H1 (cell line): ENCODE results near the gene MRTO4. TPM values are rescaled to one million over a fixed set of nuclear protein-coding genes. Genes with fewer than 3 reads are reported as not detected.

ENCODE experiments used
- CTCF ChIA-PET: fragments of 300-600 bp; sonication (Branson Sonifier 250); formaldehyde crosslinking; loops from one replicate; lab custom pipeline; 2021; ENCODE audit not compliant: partially characterized antibody; lab: Charles Lee
- POLR2A ChIA-PET: fragments of 300-600 bp; sonication (Branson Sonifier 250); formaldehyde crosslinking; loops from one replicate; lab custom pipeline; 2021; ENCODE audit warnings: inconsistent platforms; ENCODE audit not compliant: partially characterized antibody; lab: Charles Lee
- DNase-seq, 2 experiments: peaks; one replicate each; pipeline versions ENCODE4 v3.0.0 to v3.0.0-alpha.2; 2010 to 2022; ENCODE audit warnings: low spot score in 2 of 2, low read depth in 1 of 2, mixed read lengths in 1 of 2
- FAIRE-seq: peaks from 2 replicates; lab custom pipeline; 2011; peaks lifted over from hg19 to GRCh38; lab: Jason Lieb, UNC
- H2AFZ ChIP-seq: 2 replicates; pipeline ENCODE4 v1.8.1; 2012; ENCODE audit warnings: low read length, inconsistent platforms
- H2AK5ac ChIP-seq: 2 replicates; pipeline ENCODE4 v1.6.1; 2013; ENCODE audit warnings: low read depth, low read length
- H2BK120ac ChIP-seq: replicated peaks from 2 replicates; pipeline ENCODE3; 2013; ENCODE audit warnings: low read depth, low read length, inconsistent platforms
- H2BK12ac ChIP-seq: 2 replicates; pipeline ENCODE4 v1.6.1; 2013; ENCODE audit warnings: low read depth, low read length
- H2BK15ac ChIP-seq: 2 replicates; pipeline ENCODE4 v1.6.1; 2013; ENCODE audit warnings: low read length
- H2BK20ac ChIP-seq: 2 replicates; pipeline ENCODE4 v1.6.1; 2013; ENCODE audit warnings: low read length
- H2BK5ac ChIP-seq: 2 replicates; pipeline ENCODE4 v1.6.1; 2013; ENCODE audit warnings: low read depth, low read length
- H3K14ac ChIP-seq: 2 replicates; pipeline ENCODE4 v1.6.1; 2013; ENCODE audit warnings: inconsistent platforms; ENCODE audit not compliant: insufficient read length
- H3K18ac ChIP-seq: 2 replicates; pipeline ENCODE4 v1.6.1; 2013; ENCODE audit warnings: low read length; ENCODE audit errors: extremely low read depth
- H3K23ac ChIP-seq: 2 replicates; pipeline ENCODE4 v1.6.1; 2013; ENCODE audit warnings: inconsistent platforms; ENCODE audit not compliant: insufficient read length
- H3K23me2 ChIP-seq: 2 replicates; pipeline ENCODE4 v1.6.1; 2013; ENCODE audit warnings: low read depth, low read length
- H3K27ac ChIP-seq: 2 replicates; pipeline ENCODE4 v1.6.1; 2011; ENCODE audit warnings: low read depth, low read length, inconsistent platforms
- H3K27me3 ChIP-seq, 4 experiments: replicated peaks in 1 of 4; 1 replicate in 1 of 4; 2 replicates in 3 of 4; pipeline versions ENCODE4 v1.6.1 to v1.8.1; 2011 to 2013; ENCODE audit warnings: low read length in 3 of 4, mild to moderate bottlenecking in 3 of 4, inconsistent platforms in 2 of 4, mixed read lengths in 2 of 4, moderate library complexity in 1 of 4; ENCODE audit not compliant: control insufficient read depth in 3 of 4, insufficient read depth in 3 of 4; ENCODE audit errors: extremely low read depth in 1 of 4
- H3K36me3 ChIP-seq, 4 experiments: 2 replicates each; pipeline versions ENCODE4 v1.6.1 to v1.8.1; 2011 to 2013; ENCODE audit warnings: mild to moderate bottlenecking in 4 of 4, low read length in 3 of 4, moderate library complexity in 2 of 4, control low read depth in 1 of 4, inconsistent platforms in 1 of 4; ENCODE audit not compliant: insufficient read depth in 4 of 4, control insufficient read depth in 2 of 4
- H3K4ac ChIP-seq: replicated peaks from 2 replicates; pipeline ENCODE3; 2013; ENCODE audit warnings: low read length, low read depth, mixed read lengths, inconsistent platforms; ENCODE audit not compliant: insufficient read length
- H3K4me1 ChIP-seq, 4 experiments: replicated peaks in 1 of 4; 1 replicate in 1 of 4; 2 replicates in 3 of 4; pipeline versions ENCODE4 v1.6.1 to v1.8.1; 2011 to 2013; ENCODE audit warnings: low read length in 3 of 4, inconsistent platforms in 2 of 4, mixed read lengths in 1 of 4; ENCODE audit not compliant: insufficient read depth in 4 of 4, control insufficient read depth in 3 of 4
- H3K4me2 ChIP-seq, 2 experiments: 2 replicates each; pipeline versions ENCODE4 v1.6.1 to v1.8.1; 2011 to 2013; ENCODE audit warnings: low read depth in 2 of 2, low read length in 2 of 2, control low read depth in 1 of 2, inconsistent platforms in 1 of 2, mild to moderate bottlenecking in 1 of 2; ENCODE audit not compliant: insufficient read depth in 1 of 2
- H3K4me3 ChIP-seq, 4 experiments: fragments of 200-600, 300-600 bp in 1 of 4; sonication (generic), shearing (Covaris generic), sonication (Bioruptor Twin) in 1 of 4; 2 replicates each; pipeline versions ENCODE4 v1.5.1 to v1.8.1; 2011 to 2016; ENCODE audit warnings: low read length in 4 of 4, low read depth in 3 of 4, control low read depth in 2 of 4, inconsistent platforms in 2 of 4, mild to moderate bottlenecking in 2 of 4, mixed read lengths in 1 of 4, moderate library complexity in 1 of 4; ENCODE audit not compliant: insufficient read depth in 2 of 4; ENCODE audit errors: extremely low read depth in 1 of 4
- H3K56ac ChIP-seq: replicated peaks from 2 replicates; pipeline ENCODE3; 2013; ENCODE audit warnings: low read depth, mild to moderate bottlenecking, mixed read lengths, low read length, inconsistent platforms; ENCODE audit not compliant: insufficient read length
- H3K79me1 ChIP-seq: 2 replicates; pipeline ENCODE4 v1.6.1; 2013; ENCODE audit warnings: low read depth, low read length, control low read depth
- H3K79me2 ChIP-seq, 2 experiments: 2 replicates each; pipeline versions ENCODE4 v1.6.1 to v1.8.1; 2012 to 2013; ENCODE audit warnings: low read length in 2 of 2, mild to moderate bottlenecking in 2 of 2, inconsistent platforms in 1 of 2; ENCODE audit not compliant: insufficient read depth in 2 of 2, control insufficient read depth in 1 of 2
- H3K9ac ChIP-seq, 4 experiments: replicated peaks in 1 of 4; 1 replicate in 1 of 4; 2 replicates in 3 of 4; pipeline versions ENCODE4 v1.6.1 to v1.8.1; 2011 to 2013; ENCODE audit warnings: low read depth in 3 of 4, low read length in 3 of 4, control low read depth in 2 of 4, mild to moderate bottlenecking in 2 of 4, moderate library complexity in 2 of 4, inconsistent platforms in 1 of 4; ENCODE audit errors: extremely low read depth in 1 of 4
- H3K9me3 ChIP-seq, 2 experiments: 2 replicates each; pipeline versions ENCODE4 v1.6.1 to v1.8.1; 2012 to 2013; ENCODE audit warnings: mild to moderate bottlenecking in 2 of 2, moderate library complexity in 2 of 2, control low read depth in 1 of 2, inconsistent platforms in 1 of 2, low read depth in 1 of 2, low read length in 1 of 2, mixed read lengths in 1 of 2; ENCODE audit not compliant: insufficient read depth in 2 of 2
- H4K20me1 ChIP-seq, 2 experiments: replicated peaks in 1 of 2; 2 replicates each; pipeline versions ENCODE3 to v1.8.1; 2011 to 2013; ENCODE audit warnings: inconsistent platforms in 2 of 2, low read length in 2 of 2, mild to moderate bottlenecking in 1 of 2; ENCODE audit not compliant: insufficient read depth in 2 of 2, control insufficient read depth in 1 of 2
- H4K5ac ChIP-seq: 2 replicates; pipeline ENCODE4 v1.6.1; 2013; ENCODE audit warnings: low read length, low read depth, mixed read lengths, inconsistent platforms; ENCODE audit not compliant: insufficient read length
- H4K8ac ChIP-seq: 2 replicates; pipeline ENCODE4 v1.8.0; 2013; ENCODE audit warnings: mild to moderate bottlenecking, moderate library complexity, low read length, inconsistent platforms; ENCODE audit not compliant: insufficient read depth; ENCODE audit errors: extremely low read depth
- H4K91ac ChIP-seq: replicated peaks from 2 replicates; pipeline ENCODE3; 2013; ENCODE audit warnings: low read length, mixed read lengths, inconsistent platforms; ENCODE audit not compliant: insufficient read length
- EGR1 ChIP-seq: IDR thresholded peaks from 2 replicates; pipeline ENCODE4 v1.6.1; 2011; ENCODE audit warnings: low read depth, low read length, borderline replicate concordance
- EP300 ChIP-seq, 2 experiments: IDR thresholded peaks; 1 replicate in 1 of 2; 2 replicates in 1 of 2; pipeline ENCODE4 v1.6.1; 2011 to 2012; ENCODE audit warnings: low read depth in 2 of 2, low read length in 2 of 2, mild to moderate bottlenecking in 2 of 2, borderline replicate concordance in 1 of 2, inconsistent platforms in 1 of 2, moderate library complexity in 1 of 2
- KDM1A ChIP-seq: fragments of 200-600, 300-600 bp; sonication (generic); IDR thresholded peaks from 2 replicates; pipeline ENCODE4 v1.7.1; 2016; ENCODE audit warnings: mild to moderate bottlenecking, low read length, borderline replicate concordance
- MAX ChIP-seq: IDR thresholded peaks from 2 replicates; pipeline ENCODE4 v1.6.1; 2012; ENCODE audit warnings: inconsistent platforms
- RAD21 ChIP-seq, 2 experiments: IDR thresholded peaks in 1 of 2; conservative IDR thresholded peaks in 1 of 2; 2 replicates each; pipeline ENCODE4 v1.6.1; 2011; ENCODE audit warnings: low read depth in 2 of 2, low read length in 2 of 2, improper control_type of control experiment in 1 of 2, inconsistent platforms in 1 of 2, mild to moderate bottlenecking in 1 of 2, moderate library complexity in 1 of 2
- RFX5 ChIP-seq: IDR thresholded peaks from 2 replicates; pipeline ENCODE4 v1.6.1; 2011; ENCODE audit warnings: low read depth, low read length, improper control_type of control experiment, borderline replicate concordance
- SRF ChIP-seq: IDR thresholded peaks from 2 replicates; pipeline ENCODE4 v1.6.1; 2011; ENCODE audit warnings: mild to moderate bottlenecking, low read depth, low read length, moderate library complexity
- TAF7 ChIP-seq: optimal IDR thresholded peaks from 2 replicates; pipeline ENCODE3; 2011; ENCODE audit warnings: low read depth, mild to moderate bottlenecking, inconsistent platforms, low read length, moderate library complexity, borderline replicate concordance
- WGBS, 2 experiments: shearing (Covaris generic) in 1 of 2; methylation state at CpG; one replicate each; pipeline versions ENCODE4 v1.1.6 to v1.1.7; 2013 to 2015; ENCODE audit warnings: low lambda C conversion rate in 2 of 2, mixed read lengths in 2 of 2, inconsistent platforms in 1 of 2, low coverage in 1 of 2, missing lambda C conversion rate in 1 of 2; ENCODE audit not compliant: insufficient replicate concordance in 2 of 2, insufficient coverage in 1 of 2, insufficient read length in 1 of 2; ENCODE audit errors: extremely low coverage in 1 of 2, missing lambda C conversion rate in 1 of 2; 5-methylcytosine and 5-hydroxymethylcytosine counted together
- polyA plus RNA-seq, 7 experiments: library from polyadenylated mRNA; depleted of rRNA in 3 of 7; stranded (reverse) in 5 of 7; unstranded in 2 of 7; fragments of >200 nt in 5 of 7; fragments of 200-250 nt in 2 of 7; gene quantifications; 1 replicate in 5 of 7; 2 replicates in 1 of 7; 4 replicates in 1 of 7; pipeline versions ENCODE4 v1.2.1 to v1.2.3, GENCODE V29; 2011 to 2013; ENCODE audit warnings: missing spikeins in 2 of 7, mixed read lengths in 2 of 7
- total RNA-seq: library from RNA; stranded (reverse); fragmentation: NEBNext Ultra II Directional; extraction: Animal tissue kit (Norgen Biotek cat#: 25700); gene quantifications from 2 replicates; pipeline ENCODE4 v1.2.1, GENCODE V29; 2021

MRTO4 gene
- total and polyA plus RNA-seq, 2 of the 8 experiments (the other 6 are each of a cell fraction or from before 2014, with no cell fraction given) = 36.9 to 64.3 TPM

GRCh38 chr1:19262744-19263143 is 11.1 kb downstream of the MRTO4 start:
- Histone ChIP-seq H3K14ac (no peak overlapping the region), H3K4ac (no peak overlapping the region), H3K23ac (no peak overlapping the region), H2AFZ (no peak overlapping the region), H4K5ac (no peak overlapping the region), H3K79me2 (no peaks in the 10 kb centered on the region), H3K9ac (no peak overlapping the region), H3K36me3 (peaks cover 15 to 27% (median 26%) of the 10 kb centered on the region in 4 experiments), H2AK5ac (no peak overlapping the region), H2BK12ac (no peak overlapping the region), H4K91ac (no peak overlapping the region), H2BK5ac (no peak overlapping the region), H3K23me2 (no peaks in the 10 kb centered on the region), H3K27me3 (no peaks in the 10 kb centered on the region), H4K20me1 (peaks cover 3 to 10% of the 10 kb centered on the region in 2 experiments), H4K8ac (no peak overlapping the region), H2BK20ac (no peak overlapping the region), H3K4me1 (no peaks in the 10 kb centered on the region), H3K4me3 (no peak overlapping the region), H3K56ac (no peak overlapping the region), H3K27ac (no peak overlapping the region), H3K18ac (no peak overlapping the region), H2BK15ac (no peak overlapping the region), H2BK120ac (no peak overlapping the region), H3K9me3 (no peaks in the 10 kb centered on the region), H3K4me2 (no peak overlapping the region), H3K79me1 (0 out of 2 replicates have a peak, but pooled peaks cover 2% of the 10 kb centered on the region)
- WGBS, 2 experiments = 94% methylated on average over 5 of the region's 5 CpGs; no CpG with 5 or more reads in 1 of the 2 experiments
- ChIA-PET CTCF (interaction anchor here (0.6 to 1.2 kb wide), 5 partner anchors 16 to 400 kb away, joined by 3 read pairs; no protein-coding TSS in a partner anchor), POLR2A (interaction anchor here (0.6 to 7.5 kb wide), 4 partner anchors 10 to 397 kb away, joined by 3 to 83 read pairs (median 4); partner anchors contain the start of genes AKR7A3, EMC1 and MRTO4)
- FAIRE-seq (no peak), DNase-seq (no peak)
- no peak for TF ChIP-seq TAF7
- TF ChIP-seq RFX5 = no peak
- TF ChIP-seq EGR1 = no peak
- no peak for TF ChIP-seq EP300 (IDR thresholded peaks at IDR 0.05; ENCODE audit: borderline replicate concordance in 1 of 2, low read depth in 2 of 2, low read length in 2 of 2)
- no peak for TF ChIP-seq KDM1A
- no peak for TF ChIP-seq SRF
- no peak for TF ChIP-seq RAD21 (IDR thresholded peaks at IDR 0.05 in 1 of 2, conservative IDR thresholded peaks at IDR 0.05 in 1 of 2; ENCODE audit: low read depth in 2 of 2, low read length in 2 of 2)
- TF ChIP-seq MAX = no peak
